HG02588 (cell line): ENCODE results near the gene C5AR2.
"Not testable (repeated sequence)": the region's sequence is repeated elsewhere in the genome, so short reads cannot be mapped to it uniquely, and the experiment has no call there.

Source experiments
- ATAC-seq: cut with Tn5 transposase; IDR thresholded peaks from one replicate; pipeline ENCODE4 v1.9.1; 2021; ENCODE audit warnings: mild to moderate bottlenecking, moderate library complexity; ENCODE audit not compliant: unreplicated experiment

C5AR2 gene

GRCh38 chr19:47358936-47359335 is 27.0 kb downstream of the C5AR2 start:
- no peak for ATAC-seq

GRCh38 chr19:47362321-47362720 is 30.3 kb downstream of the C5AR2 start:
- no peak for ATAC-seq

- no peak for ATAC-seq
Observed at GRCh38 chr19:47363758-47364531, 32.0 kb downstream of the C5AR2 start.

GRCh38 chr19:47365455-47365854 is 33.5 kb downstream of the C5AR2 start:
- ATAC-seq = not testable (repeated sequence)

- no peak for ATAC-seq
Observed at GRCh38 chr19:47370045-47370611, 38.2 kb downstream of the C5AR2 start.

- ATAC-seq = no peak
Observed at GRCh38 chr19:47371261-47371660, 39.3 kb downstream of the C5AR2 start.

- no peak for ATAC-seq
Observed at GRCh38 chr19:47372603-47373002, 40.6 kb downstream of the C5AR2 start.

GRCh38 chr19:47373246-47374240 is 41.6 kb downstream of the C5AR2 start:
- ATAC-seq = no peak

GRCh38 chr19:47374876-47375693 is 43.1 kb downstream of the C5AR2 start:
- ATAC-seq = no peak

GRCh38 chr19:47375694-47376588 is 44.0 kb downstream of the C5AR2 start:
- ATAC-seq = no peak

GRCh38 chr19:47376589-47377144 is 44.7 kb downstream of the C5AR2 start:
- ATAC-seq = no peak

- no peak for ATAC-seq
Observed at GRCh38 chr19:47377208-47377701, 45.3 kb downstream of the C5AR2 start.

GRCh38 chr19:47377801-47378200 is 45.8 kb downstream of the C5AR2 start:
- ATAC-seq = no peak

- ATAC-seq = no peak
Observed at GRCh38 chr19:47378246-47378645, 46.3 kb downstream of the C5AR2 start.

GRCh38 chr19:47379381-47379938 is 47.5 kb downstream of the C5AR2 start:
- ATAC-seq = no peak

- no peak for ATAC-seq
Observed at GRCh38 chr19:47380559-47380958, 48.6 kb downstream of the C5AR2 start.

GRCh38 chr19:47381121-47381520 is 49.1 kb downstream of the C5AR2 start:
- ATAC-seq = no peak

- ATAC-seq = no peak
Observed at GRCh38 chr19:47381653-47382279, 49.8 kb downstream of the C5AR2 start.
